Left ventricle myocardium inferior (tissue), 1 donor: ENCODE data around the gene ZSCAN22. TPM values are rescaled to one million over a fixed set of nuclear protein-coding genes. Genes with fewer than 3 reads are reported as not detected.

Experiments used
- DNase-seq: peaks from one replicate; pipeline ENCODE4 v3.0.0-alpha.2; 2020
- H3K27ac ChIP-seq: fragments of 200-600 bp; replicated peaks from 2 replicates; pipeline ENCODE4 v1.8.0; 2021
- H3K27me3 ChIP-seq: fragments of 200-600 bp; 2 replicates; pipeline ENCODE4 v1.8.0; 2021; ENCODE audit warnings: low read depth
- H3K36me3 ChIP-seq: fragments of 200-600 bp; 2 replicates; pipeline ENCODE4 v1.8.0; 2021
- H3K4me1 ChIP-seq: fragments of 200-600 bp; 2 replicates; pipeline ENCODE4 v1.8.0; 2021
- H3K4me3 ChIP-seq: fragments of 200-600 bp; 2 replicates; pipeline ENCODE4 v1.8.0; 2021; ENCODE audit warnings: mild to moderate bottlenecking, moderate library complexity
- H3K9me3 ChIP-seq: fragments of 200-600 bp; replicated peaks from 2 replicates; pipeline ENCODE4 v1.8.0; 2021
- CTCF ChIP-seq: fragments of 200-600 bp; IDR thresholded peaks from 2 replicates; pipeline ENCODE4 v1.8.0; 2021; ENCODE audit warnings: antibody characterized with exemption, mild to moderate bottlenecking, borderline replicate concordance
- intact Hi-C: fragments of 100-400 bp; cut with micrococcal nuclease; formaldehyde crosslinking; loops from one replicate; pipeline ENCODE4 v1.11.0; 2022
- total RNA-seq: library from RNA; stranded (reverse); fragmentation: NEBNext Ultra II Directional; extraction: Animal tissue kit (Norgen Biotek cat#: 25700); gene quantifications from one replicate; pipeline ENCODE4 v1.2.1, GENCODE V29; 2021
- donor health status: DM: no; HTN: yes; CAD: no; lungs with severe emphysema.

Gene ZSCAN22
- total RNA-seq, 1 donor from 2014 or later = 1.8 TPM

DNA sequence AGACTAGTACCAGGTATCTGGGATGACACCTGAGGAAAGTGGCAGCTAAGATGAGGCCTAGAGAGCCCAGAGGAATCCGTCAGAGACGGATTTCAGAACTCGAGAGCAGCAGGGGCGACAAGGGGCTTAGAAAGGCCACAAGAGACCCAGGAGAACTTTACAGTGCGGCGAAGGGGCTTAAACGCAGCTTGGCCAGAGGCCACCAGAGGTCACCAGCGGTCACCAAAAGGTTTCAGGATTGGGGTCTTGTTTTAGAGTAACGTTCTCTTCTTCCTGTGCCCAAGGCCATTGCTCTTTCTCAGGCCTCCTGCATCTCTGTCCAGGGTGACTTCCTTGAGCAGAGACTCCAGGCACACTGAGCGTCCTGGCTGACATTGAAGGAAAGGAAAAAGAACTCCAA, 2.2 kb downstream of the ZSCAN22 start:
- Histone ChIP-seq H3K4me1 (peaks cover 43% of the 10 kb centered on the region), H3K9me3 (no peaks in the 10 kb centered on the region), H3K36me3 (no peaks in the 10 kb centered on the region), H3K27ac (no peak overlapping the region), H3K27me3 (no peaks in the 10 kb centered on the region), H3K4me3 (no peak overlapping the region)
- intact Hi-C loops = no loop called here
- TF ChIP-seq CTCF = no peak
- DNase-seq = no peak

- no peak for TF ChIP-seq CTCF
- H3K4me1 ChIP-seq = peaks cover 41% of the 10 kb centered on the region
- no peak overlapping the region for H3K4me3 ChIP-seq
- H3K27ac ChIP-seq = peak overlapping the region; percentile 49
- intact Hi-C loops = no loop called here
- no peak for DNase-seq
- H3K27me3 ChIP-seq = no peaks in the 10 kb centered on the region
- H3K36me3 ChIP-seq = peaks cover 11% of the 10 kb centered on the region
- H3K9me3 ChIP-seq = no peaks in the 10 kb centered on the region
Measured at GRCh38 chr19:58330458-58330857, 3.7 kb downstream of the ZSCAN22 start.

DNA sequence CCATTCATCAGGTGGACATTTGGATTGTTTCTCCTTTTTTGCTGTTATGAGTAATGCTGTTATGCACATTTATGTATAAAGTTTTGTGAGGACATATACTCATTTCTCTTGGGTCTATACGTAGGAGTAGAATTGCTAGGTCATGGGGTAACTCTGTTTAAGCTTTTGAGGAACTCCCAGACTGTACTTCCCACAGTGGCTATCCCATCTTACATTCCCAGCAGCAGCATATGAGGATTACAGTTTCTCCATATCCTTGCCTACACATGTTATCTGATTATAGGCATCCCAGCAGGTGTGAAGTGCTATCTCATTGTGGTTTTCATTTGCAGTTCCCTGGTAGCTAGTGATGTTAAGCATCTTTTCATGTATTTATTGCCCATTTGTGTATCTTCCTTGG, 5.9 kb downstream of the ZSCAN22 start:
- TF ChIP-seq CTCF = no peak
- Histone ChIP-seq H3K27ac (no peak overlapping the region), H3K9me3 (no peaks in the 10 kb centered on the region), H3K36me3 (peaks cover 20% of the 10 kb centered on the region), H3K4me3 (no peak overlapping the region), H3K4me1 (peaks cover 26% of the 10 kb centered on the region), H3K27me3 (no peaks in the 10 kb centered on the region)
- no peak for DNase-seq
- intact Hi-C loops = no loop called here

- no peak overlapping the region for H3K4me3 ChIP-seq
- H3K4me1 ChIP-seq = peaks cover 9% of the 10 kb centered on the region
- intact Hi-C loops = no loop called here
- H3K36me3 ChIP-seq = peaks cover 40% of the 10 kb centered on the region
- DNase-seq = no peak
- H3K9me3 ChIP-seq = no peaks in the 10 kb centered on the region
- TF ChIP-seq CTCF = no peak
- no peak overlapping the region for H3K27ac ChIP-seq
- H3K27me3 ChIP-seq = no peaks in the 10 kb centered on the region
Measured at GRCh38 chr19:58334691-58335249, 8.0 kb downstream of the ZSCAN22 start.

GRCh38 chr19:58335630-58336029, 8.8 kb downstream of the ZSCAN22 start:
- Histone ChIP-seq H3K36me3 (peaks cover 42% of the 10 kb centered on the region), H3K9me3 (no peaks in the 10 kb centered on the region), H3K4me1 (peaks cover 2% of the 10 kb centered on the region), H3K4me3 (no peak overlapping the region), H3K27me3 (no peaks in the 10 kb centered on the region), H3K27ac (no peak overlapping the region)
- no peak for DNase-seq
- no peak for TF ChIP-seq CTCF
- intact Hi-C loops = no loop called here

- Histone ChIP-seq H3K27ac (no peak overlapping the region), H3K36me3 (peaks cover 42% of the 10 kb centered on the region), H3K4me3 (no peak overlapping the region), H3K27me3 (no peaks in the 10 kb centered on the region), H3K9me3 (no peaks in the 10 kb centered on the region), H3K4me1 (no peaks in the 10 kb centered on the region)
- DNase-seq = no peak
- intact Hi-C loops = no loop called here
- TF ChIP-seq CTCF = no peak
Measured at GRCh38 chr19:58336216-58336615, 9.4 kb downstream of the ZSCAN22 start.
